HG03280 (cell line): Measurements from ENCODE around the gene GPATCH1.
"Not testable (repeated sequence)": the region's sequence is repeated elsewhere in the genome, so short reads cannot be mapped to it uniquely, and the experiment has no call there.

ENCODE experiments used
- ATAC-seq: cut with Tn5 transposase; IDR thresholded peaks from one replicate; pipeline ENCODE4 v1.9.1; 2021; ENCODE audit warnings: mild to moderate bottlenecking, moderate library complexity; ENCODE audit not compliant: unreplicated experiment

Gene GPATCH1

DNA sequence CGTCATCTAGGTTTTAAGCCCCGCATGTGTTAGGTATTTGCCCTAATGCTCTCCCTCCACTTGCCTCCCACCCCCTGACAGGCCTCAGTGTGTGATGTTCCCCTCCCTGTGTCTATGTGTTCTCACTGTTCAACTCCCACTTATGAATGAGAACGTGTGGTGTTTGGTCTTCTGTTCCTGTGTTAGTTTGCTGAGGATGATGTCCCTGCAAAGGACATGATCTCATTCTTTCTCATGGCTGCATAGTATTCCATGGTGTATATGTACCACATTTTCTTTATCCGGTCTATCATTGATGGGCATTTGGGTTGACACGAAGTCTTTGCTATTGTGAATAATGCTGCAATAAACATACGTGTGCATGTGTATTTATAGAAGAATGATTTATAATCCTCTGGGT lies 73.3 kb downstream of the GPATCH1 start:
- not testable (repeated sequence) for ATAC-seq

DNA sequence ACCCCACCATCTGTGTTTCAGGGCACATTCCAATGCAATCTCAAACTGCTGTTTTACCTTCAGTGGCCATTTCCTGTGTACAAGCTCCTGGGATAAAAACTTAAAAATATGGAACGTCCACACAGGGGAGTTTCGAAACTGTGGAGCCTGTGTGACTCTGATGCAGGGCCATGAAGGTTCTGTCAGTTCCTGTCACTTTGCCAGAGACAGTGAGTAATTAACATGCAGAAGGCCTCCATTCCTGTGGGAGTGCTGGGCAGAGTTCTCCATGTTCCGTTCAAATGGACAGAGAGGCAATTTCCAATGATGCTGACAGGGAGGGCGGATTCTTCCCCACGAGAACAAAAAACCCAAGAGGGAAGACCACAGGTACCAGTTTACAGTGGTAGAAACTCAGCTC lies 75.4 kb downstream of the GPATCH1 start:
- ATAC-seq: no peak

DNA sequence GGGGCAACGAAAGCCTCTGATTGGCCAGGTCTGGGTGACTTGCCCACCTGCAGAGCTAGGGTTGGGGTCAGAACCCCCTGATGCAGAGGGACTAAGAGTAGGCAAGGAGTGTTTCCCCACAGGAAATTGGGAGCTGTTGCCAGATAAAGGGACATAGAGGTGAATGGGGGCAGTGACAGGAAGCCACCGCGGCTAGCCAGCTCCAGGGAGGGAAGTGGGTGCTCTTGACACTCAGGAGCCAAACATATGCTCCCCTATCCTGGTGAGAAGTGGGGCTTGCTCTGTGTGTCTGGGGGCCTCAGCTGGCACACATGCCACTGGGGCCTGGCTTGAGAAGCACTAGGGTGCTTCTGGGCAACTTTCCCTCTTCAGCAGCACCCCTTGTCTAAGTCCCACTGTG lies 76.9 kb downstream of the GPATCH1 start:
- no peak for ATAC-seq

DNA sequence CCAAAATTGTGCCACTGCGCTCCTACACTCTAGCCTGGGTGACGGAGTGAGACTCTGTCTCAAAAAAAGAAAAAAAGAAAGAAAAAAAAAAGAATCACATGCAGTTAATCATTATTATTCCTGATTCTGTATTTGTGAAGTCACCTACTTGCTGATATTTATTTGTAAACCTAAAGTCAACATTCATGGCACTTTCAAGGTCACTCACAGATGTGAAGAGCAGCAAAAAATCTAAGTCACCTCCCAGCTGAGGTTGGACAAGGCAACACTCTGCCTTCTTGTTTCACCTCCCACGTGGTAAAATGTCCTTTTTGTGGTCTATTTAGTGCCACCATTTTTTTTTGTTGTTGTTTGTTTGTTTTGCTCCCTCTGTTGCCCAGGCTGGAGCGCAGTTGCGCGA lies 77.4 kb downstream of the GPATCH1 start:
- no peak for ATAC-seq

DNA sequence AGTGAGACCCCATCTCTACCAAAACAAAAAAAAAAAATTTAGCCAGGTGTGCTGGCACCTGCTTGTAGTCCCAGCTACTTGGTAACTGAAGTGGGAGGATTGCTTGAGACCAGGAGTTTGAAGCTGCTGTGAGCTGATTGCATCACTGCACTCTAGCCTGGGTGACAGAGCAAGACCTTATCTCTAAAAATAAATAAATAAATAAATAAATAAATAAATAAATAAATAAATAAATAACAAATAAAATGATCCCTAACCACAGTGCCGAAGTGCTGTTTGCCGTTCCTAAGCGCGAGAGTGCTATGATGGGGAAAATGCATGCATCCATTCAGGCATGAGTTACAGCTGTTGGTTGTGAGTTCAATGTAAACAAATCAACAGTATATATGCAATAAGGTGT lies 78.2 kb downstream of the GPATCH1 start:
- ATAC-seq: no peak

DNA sequence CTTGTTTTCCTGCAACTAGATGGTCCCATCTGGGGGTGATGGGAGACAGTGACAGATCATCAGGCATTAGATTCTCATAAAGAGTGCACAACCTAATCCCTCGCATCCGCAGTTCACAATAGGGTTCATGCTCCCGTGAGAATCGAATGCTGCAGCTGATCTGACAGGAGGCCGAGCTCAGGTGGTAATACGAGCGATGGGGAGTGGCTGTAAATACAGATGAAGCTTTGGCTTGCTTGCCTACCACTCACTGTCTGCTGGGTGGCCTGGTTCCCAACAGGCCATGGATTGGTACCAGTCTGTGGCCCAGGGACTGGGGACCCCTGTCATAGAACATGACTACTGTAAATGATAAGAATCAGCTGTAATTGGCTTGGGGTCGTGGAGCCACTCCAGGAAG lies 78.9 kb downstream of the GPATCH1 start:
- no peak for ATAC-seq

DNA sequence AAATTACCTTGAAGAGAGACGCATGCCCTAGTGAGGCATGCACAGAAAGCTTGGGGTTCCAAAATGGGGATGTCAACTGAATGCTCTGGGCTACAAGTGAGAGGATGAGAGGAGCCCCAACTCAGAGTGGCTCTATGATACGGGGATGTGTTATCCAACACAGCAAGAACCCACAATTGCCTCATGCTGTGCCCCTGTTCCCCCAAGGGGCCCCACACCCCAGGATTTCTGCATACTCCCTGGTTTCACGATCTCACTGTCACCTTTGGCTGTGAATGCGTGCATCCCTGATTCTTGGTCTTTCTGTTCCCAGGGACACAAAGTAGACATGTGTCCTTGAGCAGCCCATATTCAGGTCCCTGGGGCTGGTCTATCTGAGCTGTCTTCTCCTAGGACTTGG lies 80.2 kb downstream of the GPATCH1 start:
- no peak for ATAC-seq

DNA sequence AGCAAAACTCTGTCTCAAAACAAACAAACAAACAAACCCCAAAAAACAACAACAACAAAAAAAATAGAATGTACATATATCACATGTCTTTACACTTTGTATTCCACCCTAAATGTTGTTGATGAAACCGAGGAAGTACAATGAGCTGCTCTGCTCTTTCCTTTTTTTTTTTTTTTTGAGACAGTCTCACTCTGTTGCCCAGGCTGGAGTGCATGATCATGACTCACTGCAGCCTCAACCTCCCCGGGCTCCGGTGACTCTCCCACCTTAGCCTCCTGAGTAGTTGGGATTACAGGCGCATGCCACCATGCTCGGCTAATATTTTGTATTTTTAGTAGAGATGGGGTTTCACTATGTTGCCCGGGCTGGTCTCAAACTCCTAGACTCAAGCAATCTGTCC lies 82.5 kb downstream of the GPATCH1 start:
- no peak for ATAC-seq

DNA sequence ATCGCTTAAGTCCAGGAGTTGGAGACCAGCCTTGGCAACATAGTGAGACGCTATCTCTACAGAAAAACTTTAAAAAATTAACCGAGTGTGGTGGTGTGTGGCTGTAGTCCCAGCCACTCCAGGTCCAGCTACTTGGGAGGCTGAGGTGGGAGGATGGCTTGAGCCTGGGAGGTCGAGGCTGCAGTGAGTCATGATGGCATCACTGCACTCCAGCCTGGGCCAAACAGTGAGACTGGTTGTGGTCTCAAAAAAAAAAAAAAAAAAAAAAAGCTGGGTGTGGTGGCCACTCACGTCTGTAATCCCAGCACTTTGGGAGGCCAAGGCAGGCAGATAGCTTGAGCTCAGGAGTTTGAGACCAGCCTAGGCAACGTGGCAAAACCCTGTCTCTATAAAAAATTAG lies 85.1 kb downstream of the GPATCH1 start:
- ATAC-seq: not testable (repeated sequence)

DNA sequence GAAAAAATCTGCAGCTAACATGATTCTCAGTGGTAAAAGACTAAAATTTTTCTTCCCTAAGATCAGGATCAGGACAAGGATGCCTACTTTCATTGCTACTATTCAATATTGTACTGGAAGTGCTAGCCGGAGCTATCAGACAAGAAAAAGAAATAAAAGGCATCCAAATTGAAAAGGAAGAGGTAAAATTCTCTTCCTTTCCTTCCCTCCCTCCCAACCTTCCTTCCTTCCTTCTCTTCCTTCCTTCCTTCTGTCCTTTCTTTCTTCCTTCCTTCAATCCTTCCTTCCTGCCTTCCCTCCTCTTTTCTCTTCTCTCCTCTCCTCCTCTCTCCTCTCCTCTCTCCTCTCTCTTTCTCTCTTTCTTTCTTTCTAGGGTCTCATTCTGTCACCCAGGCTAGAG lies 86.5 kb downstream of the GPATCH1 start:
- ATAC-seq: no peak

DNA sequence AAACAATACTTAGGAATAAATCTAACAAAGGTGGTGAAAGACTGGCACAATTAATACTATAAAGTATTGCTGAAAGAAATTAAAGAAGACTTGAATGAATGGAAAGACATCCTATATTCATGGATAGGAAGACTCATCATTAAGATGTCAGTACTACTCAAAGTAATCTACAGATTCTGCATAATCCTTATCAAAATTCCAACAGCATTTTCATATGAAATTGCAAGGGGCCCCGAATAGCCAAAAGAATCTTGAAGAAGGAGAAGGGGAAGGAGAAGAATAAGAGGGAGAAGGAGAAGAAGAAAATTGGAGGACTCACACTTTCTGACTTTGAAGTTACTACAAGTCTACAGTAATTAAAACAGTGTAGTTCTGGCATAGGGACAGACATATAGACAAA lies 87.5 kb downstream of the GPATCH1 start:
- ATAC-seq: no peak

DNA sequence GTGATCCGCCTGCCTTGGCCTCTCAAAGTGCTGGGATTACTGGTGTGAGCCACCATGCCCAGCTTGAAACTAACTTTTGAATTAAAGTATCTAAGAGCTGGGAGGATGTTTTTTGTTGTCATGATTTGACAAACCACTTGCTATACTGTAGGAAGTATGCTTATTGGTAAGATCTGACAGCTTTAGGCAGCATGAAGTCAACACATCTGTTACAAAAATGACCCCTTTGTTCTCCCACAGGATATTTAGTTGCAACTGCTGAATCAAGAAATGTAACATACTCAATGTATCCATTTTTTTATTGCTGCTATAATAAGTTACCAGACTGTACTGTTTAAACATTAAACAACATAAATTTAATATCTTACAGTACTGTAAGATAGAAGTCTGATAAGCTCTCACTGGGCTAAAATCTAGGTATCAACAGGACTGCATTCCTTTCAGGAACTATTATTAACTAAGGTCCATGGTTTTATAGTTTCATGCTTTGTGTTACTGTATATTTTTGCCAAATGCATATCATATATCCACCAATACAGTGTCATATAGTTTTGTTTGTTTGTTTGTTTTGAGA lies 90.3 kb downstream of the GPATCH1 start:
- ATAC-seq: no peak

DNA sequence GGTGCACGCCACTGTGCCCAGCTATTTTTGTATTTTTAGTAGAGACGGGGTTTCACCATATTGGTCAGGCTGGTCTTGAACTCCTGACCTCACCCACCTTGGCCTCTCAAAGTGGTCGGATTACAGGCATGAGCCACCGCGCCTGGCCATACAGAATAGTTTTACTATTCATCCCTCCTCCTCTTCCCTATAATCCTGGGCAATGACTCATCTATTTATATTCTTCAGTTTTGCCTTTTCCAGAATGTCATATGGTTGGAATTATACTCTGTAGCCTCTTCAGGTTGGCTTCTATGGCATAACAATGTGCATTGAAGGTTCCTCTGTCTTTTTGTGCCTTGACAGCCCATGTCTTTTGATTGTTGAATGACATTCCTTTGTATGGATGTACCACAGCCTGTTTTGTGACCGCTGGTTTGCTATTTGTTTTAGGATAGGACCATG lies 91.0 kb downstream of the GPATCH1 start:
- ATAC-seq: no peak

DNA sequence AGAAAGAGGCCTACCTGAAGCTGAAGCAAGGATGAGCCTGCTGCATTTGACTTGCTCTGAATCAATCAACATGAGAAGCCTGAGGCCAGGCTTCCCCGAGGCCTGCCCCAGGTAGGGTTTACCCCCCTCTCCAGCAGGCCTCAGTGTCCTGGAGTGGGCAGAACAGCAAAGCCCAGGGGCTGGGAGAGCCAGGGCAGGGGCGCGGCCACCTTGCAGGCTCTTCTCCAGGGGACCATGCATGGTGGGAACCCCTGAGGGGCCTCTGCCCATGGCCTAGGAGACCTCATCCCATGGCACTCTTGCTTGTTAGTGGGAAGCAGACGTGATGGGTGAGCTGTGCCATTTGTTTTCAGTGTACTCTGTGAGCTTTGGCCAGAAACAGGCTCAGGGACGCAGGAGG lies 93.2 kb downstream of the GPATCH1 start:
- no peak for ATAC-seq

DNA sequence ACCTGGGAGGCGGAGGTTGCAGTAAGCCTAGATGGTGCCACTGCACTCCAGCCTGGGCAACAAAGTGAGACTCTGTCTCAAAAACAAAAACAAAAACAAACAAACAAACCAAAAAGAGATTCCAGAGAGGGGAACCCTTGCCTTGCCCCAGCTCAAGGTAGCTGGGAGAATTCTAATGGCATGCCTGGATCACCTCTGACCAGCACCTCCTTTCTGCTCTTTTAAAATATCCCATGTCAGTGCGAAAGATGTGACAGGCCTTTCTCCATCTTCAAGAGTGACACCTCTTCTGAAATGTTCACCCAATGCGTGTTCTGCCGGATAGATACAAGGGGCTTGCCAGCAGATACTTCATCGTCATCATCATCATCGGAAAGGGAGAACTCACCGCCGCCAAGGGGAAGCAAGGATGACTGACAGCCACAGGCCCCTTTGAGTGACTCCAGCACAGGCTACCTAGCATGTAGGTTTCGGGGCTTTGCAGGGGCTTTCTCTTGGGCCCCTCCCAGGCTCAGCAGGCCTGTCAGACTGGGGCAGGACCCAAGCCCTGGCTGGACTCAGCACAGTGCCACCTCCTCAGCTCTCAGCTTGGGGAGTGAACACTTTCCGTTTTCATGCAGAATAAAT lies 94.3 kb downstream of the GPATCH1 start:
- ATAC-seq: no peak

DNA sequence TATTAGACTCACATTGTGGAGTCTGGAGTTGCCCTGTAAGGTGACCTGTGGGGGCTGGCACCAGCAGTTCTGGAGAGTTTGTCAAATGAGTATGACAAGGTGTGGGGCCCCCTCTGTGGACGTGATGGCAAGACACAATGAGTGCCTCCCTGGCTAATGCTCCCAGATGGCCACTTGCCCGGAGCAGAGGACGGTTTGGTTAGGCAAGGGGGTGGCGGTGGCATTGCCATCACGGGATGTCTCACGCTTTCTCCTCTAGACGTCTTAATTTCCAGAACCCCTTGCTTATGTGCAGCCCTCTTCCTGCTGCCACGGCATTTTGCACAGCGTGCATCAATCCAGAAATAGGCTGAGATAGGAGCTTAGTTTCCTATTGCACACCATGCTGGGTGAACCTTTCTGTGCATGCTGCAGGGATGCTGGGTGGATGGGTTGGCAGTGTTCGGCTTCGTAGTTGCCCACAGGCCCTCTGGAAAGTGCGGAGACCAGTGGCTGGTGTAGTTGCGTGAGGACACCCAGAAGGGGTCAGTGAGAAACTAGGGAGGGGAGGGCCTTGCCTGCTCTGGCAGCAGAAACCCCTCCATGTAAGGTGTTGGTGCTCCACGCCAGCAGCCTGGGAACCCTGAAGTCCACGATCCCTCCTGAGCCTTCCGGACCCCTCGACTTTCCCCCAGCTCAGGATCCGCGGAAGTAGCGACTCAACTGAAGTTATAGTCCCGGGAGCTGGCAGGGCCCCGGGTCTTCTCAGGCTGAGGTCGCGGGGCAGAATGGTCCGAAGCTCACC lies 95.1 kb downstream of the GPATCH1 start:
- ATAC-seq: peak; percentile 1

DNA sequence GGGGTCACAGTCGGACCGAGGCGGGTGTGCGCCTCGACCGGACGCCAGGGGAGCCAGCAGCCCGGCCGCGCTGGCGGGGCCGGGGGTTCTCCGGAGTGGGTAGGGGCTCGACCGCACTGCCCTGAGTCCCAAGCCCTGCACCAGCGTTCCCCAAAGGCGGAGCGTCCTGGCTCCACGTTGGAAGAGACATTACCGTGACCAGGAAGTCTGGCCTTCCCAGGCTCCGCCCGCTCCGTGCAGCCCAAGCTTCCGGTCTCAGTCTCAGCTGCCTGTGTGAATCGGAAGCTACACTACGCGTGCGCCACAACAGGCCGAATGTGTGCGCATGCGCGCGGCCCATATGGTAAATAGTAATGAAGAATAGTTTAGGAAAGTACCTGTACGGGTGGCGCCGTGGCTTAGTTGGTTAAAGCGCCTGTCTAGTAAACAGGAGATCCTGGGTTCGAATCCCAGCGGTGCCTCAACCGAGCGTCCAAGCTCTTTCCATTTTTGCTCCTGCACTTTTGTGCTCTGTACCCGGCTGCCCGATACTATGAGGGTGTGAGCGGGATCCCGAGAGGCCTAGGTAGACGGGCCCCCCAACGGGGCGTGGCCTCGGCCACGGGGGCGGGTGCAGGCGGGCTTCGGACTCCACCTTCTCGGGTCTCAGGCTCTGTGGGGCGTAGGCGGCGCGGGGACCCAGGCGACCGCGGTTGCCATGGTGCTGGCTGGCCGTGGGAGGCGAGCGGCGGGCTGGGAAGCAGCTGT lies 95.9 kb downstream of the GPATCH1 start:
- peak; percentile 80 for ATAC-seq

DNA sequence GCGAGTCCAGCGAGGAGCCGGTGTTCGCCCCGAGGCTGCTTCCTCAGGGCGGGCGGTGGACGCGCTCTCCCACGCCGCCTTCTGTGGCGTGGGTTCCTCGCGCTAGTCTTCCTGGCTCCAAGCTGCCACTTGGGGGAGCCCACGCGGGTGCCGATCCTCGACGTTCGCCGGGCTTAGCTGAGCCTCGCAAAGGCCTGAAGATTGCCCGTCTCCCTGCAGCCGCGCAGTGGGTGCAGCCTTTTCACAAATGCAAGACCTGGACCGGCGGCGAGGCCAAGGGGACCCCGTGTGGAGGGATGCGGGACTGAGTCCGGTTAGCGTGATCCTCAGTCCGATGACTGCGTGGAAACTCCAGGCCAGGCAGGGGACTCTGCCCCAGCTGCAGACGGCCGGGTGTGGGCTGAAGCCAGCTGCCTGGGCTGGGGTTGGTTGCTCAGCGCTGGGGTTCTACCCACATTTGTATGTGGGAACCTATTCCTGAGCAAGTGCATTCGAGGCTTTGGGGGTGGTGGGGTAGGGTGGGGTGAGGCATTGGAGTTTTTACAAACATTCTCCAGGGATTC lies 96.5 kb downstream of the GPATCH1 start:
- ATAC-seq: no peak
